Measurements from ENCODE around the gene MTCH1. TPM values are rescaled to one million over a fixed set of nuclear protein-coding genes. Genes with fewer than 3 reads are reported as not detected.

Gene MTCH1
- total RNA-seq, result 100 to 1,000 TPM; 189 to 192 TPM
- 100 to 1,000 TPM; 145 to 187 (median 157) TPM for polyA plus RNA-seq (ENCODE audit: insufficient read length in 6 of 6)
- long read RNA-seq, donor 1, transcript MTCH1-205 (4 exons, 629 nt), result minor isoform, 5 of 114 reads
- long read RNA-seq, donor 1, transcript MTCH1-202 (12 exons, 2,057 nt), result major isoform, 43 of 114 reads
- long read RNA-seq, donor 1, transcript MTCH1-201 (12 exons, 2,006 nt), result minor isoform, 30 of 114 reads
- long read RNA-seq, donor 1, partial matches to known transcripts, result 34 of 114 reads
- long read RNA-seq, donor 1, other reads (novel, unspliced or antisense), result 0 of 114 reads
- long read RNA-seq, donor 2, transcript MTCH1-201 (12 exons, 2,006 nt), result minor isoform, 33 of 95 reads
- long read RNA-seq, donor 2, transcript MTCH1-202 (12 exons, 2,057 nt), result major isoform, 47 of 95 reads
- long read RNA-seq, donor 2, partial matches to known transcripts, result 12 of 95 reads
- long read RNA-seq, donor 2, other reads (novel, unspliced or antisense), result 0 of 95 reads
- long read RNA-seq, donor 3, transcript MTCH1-201 (12 exons, 2,006 nt), result minor isoform, 34 of 100 reads
- long read RNA-seq, donor 3, transcript MTCH1-202 (12 exons, 2,057 nt), result major isoform, 56 of 100 reads
- long read RNA-seq, donor 3, partial matches to known transcripts, result 8 of 100 reads
- long read RNA-seq, donor 3, other reads (novel, unspliced or antisense), result 0 of 100 reads
- long read RNA-seq, donor 4, transcript MTCH1-201 (12 exons, 2,006 nt), result major isoform, 79 of 186 reads
- long read RNA-seq, donor 4, transcript MTCH1-202 (12 exons, 2,057 nt), result minor isoform, 70 of 186 reads
- long read RNA-seq, donor 4, partial matches to known transcripts, result 4 of 186 reads
- long read RNA-seq, donor 4, other reads (novel, unspliced or antisense), result 33 of 186 reads
- long read RNA-seq, donor 5, transcript MTCH1-201 (12 exons, 2,006 nt), result minor isoform, 28 of 81 reads
- long read RNA-seq, donor 5, transcript MTCH1-202 (12 exons, 2,057 nt), result major isoform, 49 of 81 reads
- long read RNA-seq, donor 5, partial matches to known transcripts, result 0 of 81 reads
- long read RNA-seq, donor 5, other reads (novel, unspliced or antisense), result 0 of 81 reads
- long read RNA-seq, donor 6, transcript MTCH1-201 (12 exons, 2,006 nt), result minor isoform, 21 of 61 reads
- long read RNA-seq, donor 6, transcript MTCH1-202 (12 exons, 2,057 nt), result major isoform, 39 of 61 reads
- long read RNA-seq, donor 6, partial matches to known transcripts, result 0 of 61 reads
- long read RNA-seq, donor 6, other reads (novel, unspliced or antisense), result 0 of 61 reads
- long read RNA-seq, donor 7, transcript MTCH1-202 (12 exons, 2,057 nt), result major isoform, 30 of 49 reads
- long read RNA-seq, donor 7, transcript MTCH1-201 (12 exons, 2,006 nt), result minor isoform, 19 of 49 reads
- long read RNA-seq, donor 7, partial matches to known transcripts, result 0 of 49 reads
- long read RNA-seq, donor 7, other reads (novel, unspliced or antisense), result 0 of 49 reads
- long read RNA-seq, donor 8, transcript MTCH1-202 (12 exons, 2,057 nt), result major isoform, 54 of 119 reads
- long read RNA-seq, donor 8, transcript MTCH1-201 (12 exons, 2,006 nt), result minor isoform, 32 of 119 reads
- long read RNA-seq, donor 8, partial matches to known transcripts, result 29 of 119 reads
- long read RNA-seq, donor 8, other reads (novel, unspliced or antisense), result 0 of 119 reads
- long read RNA-seq, donor 9, partial matches to known transcripts, result 0 of 1 reads
- long read RNA-seq, donor 9, other reads (novel, unspliced or antisense), result 0 of 1 reads
- long read RNA-seq, donor 10, transcript MTCH1-202 (12 exons, 2,057 nt), result minor isoform, 69 of 209 reads
- long read RNA-seq, donor 10, transcript MTCH1-201 (12 exons, 2,006 nt), result major isoform, 117 of 209 reads
- long read RNA-seq, donor 10, partial matches to known transcripts, result 4 of 209 reads
- long read RNA-seq, donor 10, other reads (novel, unspliced or antisense), result 19 of 209 reads
- long read RNA-seq, donor 11, transcript MTCH1-201 (12 exons, 2,006 nt), result minor isoform, 35 of 163 reads
- long read RNA-seq, donor 11, transcript MTCH1-202 (12 exons, 2,057 nt), result major isoform, 86 of 163 reads
- long read RNA-seq, donor 11, partial matches to known transcripts, result 40 of 163 reads
- long read RNA-seq, donor 11, other reads (novel, unspliced or antisense), result 0 of 163 reads
- long read RNA-seq, donor 12, transcript MTCH1-201 (12 exons, 2,006 nt), result minor isoform, 27 of 111 reads
- long read RNA-seq, donor 12, transcript MTCH1-202 (12 exons, 2,057 nt), result major isoform, 29 of 111 reads
- long read RNA-seq, donor 12, partial matches to known transcripts, result 51 of 111 reads
- long read RNA-seq, donor 12, other reads (novel, unspliced or antisense), result 0 of 111 reads

GRCh38 chr6:36985808-36986703 lies at the start of gene MTCH1:
MTCH1 (minus strand) TSS chr6:36986196; CDS start chr6:36986173, 23 bp downstream.
- peak within 1 kb of the TSS; percentile 95 to 98 for H3K27ac ChIP-seq
- peak within 1 kb of the TSS; percentile 98 to 99 for H3K4me3 ChIP-seq
- no peaks in the 10 kb centered on the region for H3K9me3 ChIP-seq
- intact Hi-C loops (cut with DNase I), result loop anchor here in 1 of 2 donors (10.0 kb wide), 1 partner anchor 101 kb away; the partner anchor contains the start of gene C6orf89
- peak; percentile 95 for ATAC-seq
- peak; percentile 92 to 96 (median 94) for DNase-seq
- TF ChIP-seq CTCF (IDR thresholded peaks at IDR 0.05), result no peak
- H3K4me1 ChIP-seq, result peaks cover 16 to 50% of the 10 kb centered on the region in 2 donors
- H3K36me3 ChIP-seq, result peaks cover 0 to 8% of the 10 kb centered on the region in 2 donors
- no peaks in the 10 kb centered on the region for H3K27me3 ChIP-seq

GRCh38 chr6:37033819-37034795 lies 48.1 kb upstream of the MTCH1 start:
- DNase-seq, result no peak
- no peaks in the 10 kb centered on the region for H3K27me3 ChIP-seq
- peak overlapping the region in 1 of 2 donors; percentile 75 for H3K27ac ChIP-seq
- no peak overlapping the region for H3K4me3 ChIP-seq
- H3K4me1 ChIP-seq, result peaks cover 5 to 44% of the 10 kb centered on the region in 2 donors
- no peaks in the 10 kb centered on the region for H3K36me3 ChIP-seq
- TF ChIP-seq CTCF (IDR thresholded peaks at IDR 0.05), result no peak
- no peak for ATAC-seq
- intact Hi-C loops (cut with DNase I), result no loop called here
- H3K9me3 ChIP-seq, result no peaks in the 10 kb centered on the region

GRCh38 chr6:37033255-37033654 lies 47.3 kb upstream of the MTCH1 start:
- Histone ChIP-seq H3K36me3 (peaks cover 0 to 1% of the 10 kb centered on the region in 2 donors), H3K9me3 (no peaks in the 10 kb centered on the region), H3K4me1 (peaks cover 0 to 41% of the 10 kb centered on the region in 2 donors), H3K4me3 (no peak overlapping the region), H3K27me3 (no peaks in the 10 kb centered on the region), H3K27ac (peak overlapping the region in 1 of 2 donors; percentile 75)
- no peak for TF ChIP-seq CTCF (IDR thresholded peaks at IDR 0.05)
- no peak for DNase-seq
- peak; percentile 34 for ATAC-seq
- intact Hi-C loops (cut with DNase I), result no loop called here
